GM18907 (cell line): ENCODE data around the gene POU4F1.

Experiments used
- ATAC-seq: cut with Tn5 transposase; IDR thresholded peaks from one replicate; pipeline ENCODE4 v1.9.1; 2021; ENCODE audit warnings: mild to moderate bottlenecking, moderate library complexity; ENCODE audit not compliant: unreplicated experiment

The POU4F1 gene

DNA sequence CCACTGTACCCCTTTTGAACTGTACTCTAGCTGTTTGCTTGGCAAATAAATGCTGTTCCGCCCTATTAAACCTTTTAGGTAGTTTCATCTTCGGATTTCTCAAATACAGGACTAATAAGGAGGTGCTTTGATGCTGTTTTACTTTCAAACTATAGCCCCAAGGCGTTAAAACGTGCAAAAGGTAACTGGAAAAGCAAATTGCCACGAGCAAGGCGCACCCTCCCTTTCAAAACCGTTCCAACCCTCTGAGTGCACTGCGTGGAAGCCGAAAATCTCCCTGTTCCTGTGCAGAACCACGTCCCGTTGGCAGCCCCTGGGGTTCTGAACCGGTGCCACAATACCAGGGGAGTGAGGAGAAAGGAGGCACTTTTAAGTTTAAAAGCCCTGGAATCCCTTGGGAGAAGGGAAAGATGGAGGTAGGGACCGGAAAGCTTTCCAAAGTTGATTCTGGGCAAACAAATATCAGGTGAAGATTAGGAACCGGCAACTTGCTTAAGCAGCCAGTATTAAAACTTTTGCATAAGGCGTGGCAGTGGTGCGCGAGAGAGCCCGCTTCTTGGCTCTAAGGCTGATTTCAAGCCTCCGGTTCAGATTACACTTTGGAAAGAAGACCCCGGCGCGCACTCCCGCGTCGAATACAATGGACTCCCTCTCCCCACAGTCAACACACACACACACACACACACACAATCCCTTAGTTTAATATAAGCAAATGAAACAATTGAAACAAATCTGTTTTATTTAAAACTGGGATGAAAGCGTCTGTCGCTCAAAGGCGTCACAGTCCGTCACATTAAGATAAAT is 9.5 kb downstream of the POU4F1 start:
- no peak for ATAC-seq

GRCh38 chr13:78593129-78593528 is 10.2 kb downstream of the POU4F1 start:
- ATAC-seq, result no peak

DNA sequence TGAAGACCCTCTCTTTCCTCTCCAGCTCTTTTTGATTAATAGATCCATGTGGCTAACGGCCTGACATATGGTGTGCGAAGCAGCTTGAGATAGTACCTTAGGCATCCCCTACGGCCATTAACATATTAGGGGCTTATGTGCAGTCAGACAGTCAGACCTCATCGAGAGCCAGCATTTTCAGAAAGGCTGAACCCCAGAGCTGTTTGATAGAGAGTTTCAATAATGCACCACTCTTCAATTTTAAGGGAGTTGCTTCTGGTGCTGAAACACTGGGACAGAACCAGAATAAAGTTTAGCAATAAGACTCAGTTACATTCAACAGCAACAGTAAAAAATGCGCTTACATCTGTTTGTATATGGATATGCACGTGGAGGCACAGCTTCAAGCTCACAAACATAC is 10.8 kb downstream of the POU4F1 start:
- ATAC-seq, result no peak

GRCh38 chr13:78589206-78589605 is 14.1 kb downstream of the POU4F1 start:
- ATAC-seq, result no peak

DNA sequence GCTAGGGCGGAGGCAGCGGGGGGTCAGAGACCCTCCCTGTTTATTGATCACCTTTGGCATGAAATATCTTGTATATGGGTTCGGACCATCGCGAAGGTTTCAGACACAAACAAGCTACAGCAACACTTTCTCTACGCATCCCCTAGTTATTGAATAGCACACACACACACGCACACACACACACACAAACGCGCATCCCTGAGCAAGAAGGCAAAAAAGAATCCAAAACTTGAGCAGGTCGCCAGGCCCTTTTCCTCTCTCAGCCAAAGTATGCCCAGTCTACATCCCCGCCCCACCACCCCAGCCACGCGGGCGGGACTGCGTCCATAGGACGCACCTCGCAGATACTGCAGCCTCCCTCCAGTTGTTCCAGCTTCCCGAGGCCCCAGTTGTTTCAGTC is 16.0 kb downstream of the POU4F1 start:
- no peak for ATAC-seq

DNA sequence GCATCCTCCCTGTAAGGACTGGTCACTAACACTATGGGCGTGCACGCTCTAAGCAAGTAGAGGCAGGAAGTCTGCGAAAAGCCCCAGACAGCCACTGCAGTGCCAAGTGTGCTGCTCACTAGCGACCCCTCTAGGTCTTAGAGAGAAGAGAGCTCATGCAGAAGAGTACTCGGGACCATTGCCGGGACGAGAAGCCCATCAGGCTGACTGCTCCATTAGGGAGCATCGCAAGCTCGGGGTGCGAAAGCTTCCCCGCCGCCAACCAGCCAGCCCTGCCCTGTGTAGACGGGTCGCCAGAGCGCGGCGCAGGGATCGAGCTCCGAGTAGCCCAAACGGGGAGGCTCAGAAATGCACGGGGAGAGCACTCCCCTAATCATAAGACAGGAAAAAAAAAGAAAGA is 16.6 kb downstream of the POU4F1 start:
- ATAC-seq, result no peak

- ATAC-seq, result no peak
Measured at GRCh38 chr13:78576261-78576660, 27.1 kb downstream of the POU4F1 start.

DNA sequence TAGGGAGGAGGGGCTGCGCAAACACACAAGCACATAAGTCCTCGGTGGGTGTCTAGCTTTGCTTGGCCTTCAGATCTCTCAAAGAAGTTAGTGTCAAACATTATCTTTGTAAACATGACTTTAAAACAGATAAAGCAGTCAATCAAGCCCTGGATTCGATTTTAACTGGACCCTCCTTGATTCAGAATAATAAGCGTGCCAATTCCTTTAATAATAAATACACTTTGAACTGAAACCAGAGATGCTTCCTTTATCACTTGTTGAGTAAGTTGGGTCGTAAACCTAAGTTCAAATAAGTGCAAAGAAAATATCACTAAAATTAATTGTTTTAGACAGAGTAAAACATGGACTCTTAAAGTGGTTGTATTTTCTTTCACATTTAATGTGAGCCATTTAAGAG is 30.9 kb downstream of the POU4F1 start:
- no peak for ATAC-seq

DNA sequence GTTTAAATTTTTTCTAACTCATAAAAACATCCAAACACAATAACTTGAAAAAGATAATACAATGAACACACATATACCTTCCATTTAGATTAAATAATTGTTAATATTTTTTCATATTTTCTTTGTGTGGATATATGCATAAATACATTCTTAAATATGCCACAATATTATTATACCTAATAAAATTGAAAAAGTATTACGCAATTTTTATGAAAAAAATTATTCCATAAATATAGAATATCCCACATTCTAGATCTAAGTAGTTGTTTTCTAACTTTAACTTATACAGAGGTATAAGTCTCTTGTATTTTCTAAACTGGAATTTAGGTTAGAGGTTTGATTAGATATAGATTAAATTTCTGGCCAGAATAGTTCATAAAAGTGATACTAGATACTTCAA is 34.3 kb downstream of the POU4F1 start:
- no peak for ATAC-seq

- no peak for ATAC-seq
Measured at GRCh38 chr13:78566631-78567030, 36.7 kb downstream of the POU4F1 start.

DNA sequence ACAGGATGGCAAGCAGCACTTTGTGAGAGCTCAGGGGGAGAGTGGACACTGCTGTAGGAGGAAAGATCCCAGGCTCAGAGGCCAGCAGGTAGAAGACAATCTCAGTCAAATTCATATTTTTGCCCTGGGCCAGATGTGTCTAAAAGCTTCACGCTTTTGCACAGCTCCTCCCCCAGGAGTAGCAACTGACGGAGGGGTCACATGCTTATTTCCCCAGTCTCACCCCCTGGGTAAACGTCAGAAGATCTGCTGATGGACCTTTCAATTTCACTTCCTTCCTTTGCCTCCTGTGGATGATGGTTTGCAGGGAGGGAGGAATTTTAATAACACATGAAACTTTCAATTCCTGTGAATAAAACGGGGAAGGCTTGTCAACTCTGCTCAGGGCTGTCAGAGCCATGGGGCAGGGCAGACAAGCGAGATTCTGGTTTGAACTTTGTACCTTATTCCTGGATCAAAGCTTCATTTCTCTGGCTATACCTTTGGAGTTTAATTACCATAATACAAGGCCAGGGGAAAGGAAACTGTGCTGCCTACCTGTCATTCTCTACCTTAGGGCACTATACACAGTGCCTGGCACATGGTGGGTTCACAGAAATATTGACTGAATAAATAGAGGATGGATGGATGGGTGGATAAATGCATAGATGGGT is 41.0 kb downstream of the POU4F1 start:
- ATAC-seq, result no peak
